Liver (tissue), 9 donors: Measurements from ENCODE around the gene DNASE2. TPM values are rescaled to one million over a fixed set of nuclear protein-coding genes. Genes with fewer than 3 reads are reported as not detected.
A peak's percentile ranks its signal among the peaks of the same experiment; 100 is the strongest.

Experiments used
- DNase-seq: peaks from one replicate; pipeline ENCODE4 v3.0.0-alpha.2; 2017; ENCODE audit warnings: low spot score
- H3K27ac ChIP-seq, 2 donors: one replicate each; pipeline ENCODE4 v1.7.0; 2013; ENCODE audit warnings: inconsistent platforms in 2 of 2, low read length in 2 of 2, control low read depth in 1 of 2, low read depth in 1 of 2, mild to moderate bottlenecking in 1 of 2
- H3K27me3 ChIP-seq, 4 donors: one replicate each; pipeline versions ENCODE4 v1.6.1 to v1.7.0; 2013; ENCODE audit warnings: low read length in 3 of 4, inconsistent platforms in 1 of 4, mild to moderate bottlenecking in 1 of 4, moderate library complexity in 1 of 4; ENCODE audit not compliant: control insufficient read depth in 4 of 4, insufficient read depth in 4 of 4
- H3K36me3 ChIP-seq, 4 donors: one replicate each; pipeline versions ENCODE4 v1.6.1 to v1.7.0; 2013; ENCODE audit warnings: low read length in 3 of 4, mild to moderate bottlenecking in 3 of 4, low read depth in 1 of 4, moderate library complexity in 1 of 4; ENCODE audit not compliant: control insufficient read depth in 4 of 4, insufficient read depth in 3 of 4
- H3K4me1 ChIP-seq, 4 donors: one replicate each; pipeline versions ENCODE4 v1.6.1 to v1.7.0; 2013; ENCODE audit warnings: low read length in 3 of 4, mild to moderate bottlenecking in 3 of 4, moderate library complexity in 1 of 4; ENCODE audit not compliant: control insufficient read depth in 4 of 4, insufficient read depth in 4 of 4
- H3K4me3 ChIP-seq, 3 donors: one replicate each; pipeline versions ENCODE4 v1.6.1 to v1.7.0; 2013; ENCODE audit warnings: low read length in 3 of 3, control low read depth in 1 of 3, low read depth in 1 of 3, mild to moderate bottlenecking in 1 of 3
- H3K9ac ChIP-seq, 2 donors: one replicate each; pipeline ENCODE4 v1.7.0; 2013; ENCODE audit warnings: low read length in 2 of 2, mild to moderate bottlenecking in 2 of 2, moderate library complexity in 2 of 2, control low read depth in 1 of 2, low read depth in 1 of 2
- H3K9me3 ChIP-seq, 4 donors: one replicate each; pipeline versions ENCODE4 v1.6.1 to v1.7.0; 2013; ENCODE audit warnings: low read length in 3 of 4; ENCODE audit not compliant: control insufficient read depth in 4 of 4
- EGR1 ChIP-seq, 2 donors: IDR thresholded peaks; 2 replicates each; pipeline ENCODE4 v1.6.1; 2016 to 2018; ENCODE audit warnings: antibody characterized with exemption in 2 of 2, low read depth in 2 of 2
- FOXA1 ChIP-seq: IDR thresholded peaks from 2 replicates; pipeline ENCODE4 v1.6.1; 2016; ENCODE audit warnings: antibody characterized with exemption
- FOXA2 ChIP-seq: IDR thresholded peaks from 2 replicates; pipeline ENCODE4 v1.6.1; 2016; ENCODE audit warnings: antibody characterized with exemption
- GABPA ChIP-seq, 2 donors: IDR thresholded peaks in 1 of 2; conservative IDR thresholded peaks in 1 of 2; 2 replicates each; pipeline ENCODE4 v1.6.1; 2016; ENCODE audit warnings: antibody characterized with exemption in 2 of 2, mild to moderate bottlenecking in 1 of 2, moderate library complexity in 1 of 2
- HNF4A ChIP-seq, 2 donors: conservative IDR thresholded peaks; 2 replicates each; pipeline ENCODE4 v1.6.1; 2016; ENCODE audit warnings: antibody characterized with exemption in 2 of 2, mild to moderate bottlenecking in 2 of 2
- HNF4G ChIP-seq: IDR thresholded peaks from 2 replicates; pipeline ENCODE4 v1.6.1; 2016; ENCODE audit warnings: antibody characterized with exemption
- JUND ChIP-seq, 2 donors: IDR thresholded peaks; 2 replicates each; pipeline ENCODE4 v1.6.1; 2016; ENCODE audit warnings: antibody characterized with exemption in 2 of 2
- MAX ChIP-seq: IDR thresholded peaks from 2 replicates; pipeline ENCODE4 v1.6.1; 2016; ENCODE audit warnings: antibody characterized with exemption
- REST ChIP-seq: IDR thresholded peaks from 2 replicates; pipeline ENCODE4 v1.6.1; 2016; ENCODE audit warnings: antibody characterized with exemption, mild to moderate bottlenecking
- RXRA ChIP-seq, 2 donors: IDR thresholded peaks; 2 replicates each; pipeline ENCODE4 v1.6.1; 2017 to 2018; ENCODE audit warnings: antibody characterized with exemption in 2 of 2, mild to moderate bottlenecking in 1 of 2
- SP1 ChIP-seq: IDR thresholded peaks from 2 replicates; pipeline ENCODE4 v1.6.1; 2018; ENCODE audit warnings: antibody characterized with exemption, mild to moderate bottlenecking
- TAF1 ChIP-seq: conservative IDR thresholded peaks from 2 replicates; pipeline ENCODE4 v1.6.1; 2016; ENCODE audit warnings: antibody characterized with exemption, mild to moderate bottlenecking
- YY1 ChIP-seq: IDR thresholded peaks from 2 replicates; pipeline ENCODE4 v1.6.1; 2016; ENCODE audit warnings: antibody characterized with exemption, mild to moderate bottlenecking
- WGBS: extraction: QIAGEN DNeasy Blood & Tissue Kit; methylation state at CpG from one replicate; pipeline ENCODE4 v1.1.7; 2013; 5-methylcytosine and 5-hydroxymethylcytosine counted together
- polyA plus RNA-seq, 2 donors: library from polyadenylated mRNA; stranded (reverse) in 1 of 2; unstranded in 1 of 2; fragments of 200-250 nt in 1 of 2; fragments of >200 nt in 1 of 2; fragmentation: Nextera tagmentation in 1 of 2; extraction: Ambion mirVana in 1 of 2; gene quantifications; one replicate each; pipeline versions ENCODE4 v1.2.1 to v1.2.3, GENCODE V29; 2013 to 2015
- total RNA-seq, 2 donors: library from RNA; depleted of rRNA; stranded (reverse); fragments of >200 nt; gene quantifications; one replicate each; pipeline ENCODE4 v1.2.3, GENCODE V29; 2014
- TF ChIP-seq, protein P1 (sequence below): IDR thresholded peaks from 2 replicates; pipeline ENCODE4 v1.6.1; 2016; ENCODE audit warnings: antibody characterized with exemption
- TF ChIP-seq, protein P2 (sequence below): IDR thresholded peaks from 2 replicates; pipeline ENCODE4 v1.6.1; 2016; ENCODE audit warnings: antibody characterized with exemption
- donor health status: healthy.
- donor health status: healthy.
- donor health status: healthy.
- donor health status: healthy.
- donor health status: healthy.

The DNASE2 gene
- total and polyA plus RNA-seq, 4 donors, result 11.3 to 18.4 (median 12.8) TPM

GRCh38 chr19:12842511-12842910 lies 38.7 kb downstream of the DNASE2 start:
- Histone ChIP-seq H3K27ac (no peak overlapping the region), H3K27me3 (peaks cover 0 to 17% (median 8%) of the 10 kb centered on the region in 4 donors), H3K36me3 (no peaks in the 10 kb centered on the region), H3K9me3 (no peaks in the 10 kb centered on the region), H3K9ac (no peak overlapping the region), H3K4me1 (peaks cover 0 to 6% (median 5%) of the 10 kb centered on the region in 4 donors), H3K4me3 (no peak overlapping the region)
- DNase-seq, result no peak
- TF ChIP-seq EGR1 (IDR thresholded peaks at IDR 0.05; ENCODE audit: low read depth in 2 of 2) (no peak), RXRA (IDR thresholded peaks at IDR 0.05) (no peak), REST (no peak), TAF1 (no peak), SP1 (no peak), MAX (no peak), JUND (IDR thresholded peaks at IDR 0.05) (no peak), YY1 (no peak), HNF4G (no peak), GABPA (IDR thresholded peaks at IDR 0.05 in 1 of 2, conservative IDR thresholded peaks at IDR 0.05 in 1 of 2) (no peak), FOXA2 (no peak)
- TF ChIP-seq, protein P1, sequence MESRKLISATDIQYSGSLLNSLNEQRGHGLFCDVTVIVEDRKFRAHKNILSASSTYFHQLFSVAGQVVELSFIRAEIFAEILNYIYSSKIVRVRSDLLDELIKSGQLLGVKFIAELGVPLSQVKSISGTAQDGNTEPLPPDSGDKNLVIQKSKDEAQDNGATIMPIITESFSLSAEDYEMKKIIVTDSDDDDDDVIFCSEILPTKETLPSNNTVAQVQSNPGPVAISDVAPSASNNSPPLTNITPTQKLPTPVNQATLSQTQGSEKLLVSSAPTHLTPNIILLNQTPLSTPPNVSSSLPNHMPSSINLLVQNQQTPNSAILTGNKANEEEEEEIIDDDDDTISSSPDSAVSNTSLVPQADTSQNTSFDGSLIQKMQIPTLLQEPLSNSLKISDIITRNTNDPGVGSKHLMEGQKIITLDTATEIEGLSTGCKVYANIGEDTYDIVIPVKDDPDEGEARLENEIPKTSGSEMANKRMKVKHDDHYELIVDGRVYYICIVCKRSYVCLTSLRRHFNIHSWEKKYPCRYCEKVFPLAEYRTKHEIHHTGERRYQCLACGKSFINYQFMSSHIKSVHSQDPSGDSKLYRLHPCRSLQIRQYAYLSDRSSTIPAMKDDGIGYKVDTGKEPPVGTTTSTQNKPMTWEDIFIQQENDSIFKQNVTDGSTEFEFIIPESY, result no peak
- TF ChIP-seq, protein P2, sequence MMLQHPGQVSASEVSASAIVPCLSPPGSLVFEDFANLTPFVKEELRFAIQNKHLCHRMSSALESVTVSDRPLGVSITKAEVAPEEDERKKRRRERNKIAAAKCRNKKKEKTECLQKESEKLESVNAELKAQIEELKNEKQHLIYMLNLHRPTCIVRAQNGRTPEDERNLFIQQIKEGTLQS, result no peak
- WGBS, result 91% methylated on average over 18 of the region's 18 CpGs

- WGBS, result 7% methylated on average over 29 of the region's 29 CpGs
- peaks cover 0 to 20% (median 9%) of the 10 kb centered on the region in 4 donors for H3K27me3 ChIP-seq
- peaks cover 0 to 6% (median 2%) of the 10 kb centered on the region in 4 donors for H3K4me1 ChIP-seq
- no peak overlapping the region for H3K4me3 ChIP-seq
- TF ChIP-seq, protein P1, result no peak
- no peak for TF ChIP-seq JUND (IDR thresholded peaks at IDR 0.05)
- no peak for TF ChIP-seq HNF4A (conservative IDR thresholded peaks at IDR 0.05)
- no peak for TF ChIP-seq RXRA (IDR thresholded peaks at IDR 0.05)
- no peak for TF ChIP-seq FOXA1
- TF ChIP-seq GABPA (IDR thresholded peaks at IDR 0.05 in 1 of 2, conservative IDR thresholded peaks at IDR 0.05 in 1 of 2), result no peak
- TF ChIP-seq SP1, result no peak
- H3K9me3 ChIP-seq, result no peaks in the 10 kb centered on the region
- H3K9ac ChIP-seq, result no peak overlapping the region
- H3K27ac ChIP-seq, result no peak overlapping the region
- DNase-seq, result peak; percentile 65
- H3K36me3 ChIP-seq, result no peaks in the 10 kb centered on the region
These were observed 40.2 kb downstream of the DNASE2 start for GRCh38 chr19:12841094-12841493.
